ENCODE data around the gene MUC2.

DNA sequence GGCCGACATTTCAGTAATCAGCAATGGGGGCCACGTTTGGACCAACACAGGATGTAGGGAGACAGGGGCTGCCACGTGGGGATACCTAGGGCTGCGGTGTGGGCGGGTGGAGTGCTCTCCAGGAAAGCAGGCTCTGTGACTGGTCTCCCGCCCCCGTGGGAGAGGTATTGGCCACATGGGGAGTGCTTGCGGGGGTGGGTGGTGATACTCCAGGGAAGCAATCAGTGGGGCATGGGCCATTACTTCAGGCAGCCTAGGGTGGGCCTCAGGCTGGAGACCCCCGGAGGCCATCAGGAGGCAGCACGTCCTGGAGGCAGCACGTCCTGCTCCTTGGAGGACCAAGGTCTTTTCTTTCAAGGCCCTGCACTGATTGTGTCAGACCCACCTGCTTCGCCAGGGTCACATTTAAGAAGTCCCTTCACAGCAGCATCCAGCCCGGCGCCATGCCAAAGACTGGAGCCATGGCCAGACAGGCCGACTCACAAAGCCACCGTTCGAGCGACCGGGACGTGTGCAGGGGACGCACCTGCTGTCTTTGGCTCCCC, 3.0 kb upstream of the MUC2 start:
- TF ChIP-seq FOXA1 (IDR thresholded peaks at IDR 0.05) (no peak), TARDBP (IDR thresholded peaks at IDR 0.05) (no peak), SUZ12 (IDR thresholded peaks at IDR 0.05) (no peak), FOXK2 (IDR thresholded peaks at IDR 0.05) (no peak), BHLHE40 (IDR thresholded peaks at IDR 0.05; ENCODE audit: borderline replicate concordance) (no peak), LEF1 (IDR thresholded peaks at IDR 0.05; ENCODE audit: borderline replicate concordance) (no peak), HDGF (IDR thresholded peaks at IDR 0.05; ENCODE audit: borderline replicate concordance) (no peak), FOXM1 (IDR thresholded peaks at IDR 0.05; ENCODE audit: borderline replicate concordance) (no peak), CTBP1 (IDR thresholded peaks at IDR 0.05; ENCODE audit: borderline replicate concordance) (no peak), ARNT (IDR thresholded peaks at IDR 0.05) (no peak)

Measured in HEK293T (cell line).